ENCODE data around the gene DRC7. TPM values are rescaled to one million over a fixed set of nuclear protein-coding genes. Genes with fewer than 3 reads are reported as not detected.

The DRC7 gene
- total RNA-seq, 4 donors from 2014 or later = 0.22 to 2.1 TPM; not detected in 2

GRCh38 chr16:57679767-57680482 lies 14.7 kb upstream of the DRC7 start:
- Histone ChIP-seq H3K4me1 (no peaks in the 10 kb centered on the region), H3K36me3 (no peaks in the 10 kb centered on the region), H3K9me3 (no peaks in the 10 kb centered on the region), H3K27me3 (no peaks in the 10 kb centered on the region), H3K27ac (no peak overlapping the region), H3K4me3 (no peak overlapping the region)
- DNase-seq (ENCODE audit: low spot score in 2 of 2) = no peak
- TF ChIP-seq EP300 (IDR thresholded peaks at IDR 0.05) (no peak), POLR2A (IDR thresholded peaks at IDR 0.05) (no peak), CTCF (IDR thresholded peaks at IDR 0.05) (no peak)
- WGBS, 2 donors = 58 to 59% methylated on average over 7 of the region's 7 CpGs

DNA sequence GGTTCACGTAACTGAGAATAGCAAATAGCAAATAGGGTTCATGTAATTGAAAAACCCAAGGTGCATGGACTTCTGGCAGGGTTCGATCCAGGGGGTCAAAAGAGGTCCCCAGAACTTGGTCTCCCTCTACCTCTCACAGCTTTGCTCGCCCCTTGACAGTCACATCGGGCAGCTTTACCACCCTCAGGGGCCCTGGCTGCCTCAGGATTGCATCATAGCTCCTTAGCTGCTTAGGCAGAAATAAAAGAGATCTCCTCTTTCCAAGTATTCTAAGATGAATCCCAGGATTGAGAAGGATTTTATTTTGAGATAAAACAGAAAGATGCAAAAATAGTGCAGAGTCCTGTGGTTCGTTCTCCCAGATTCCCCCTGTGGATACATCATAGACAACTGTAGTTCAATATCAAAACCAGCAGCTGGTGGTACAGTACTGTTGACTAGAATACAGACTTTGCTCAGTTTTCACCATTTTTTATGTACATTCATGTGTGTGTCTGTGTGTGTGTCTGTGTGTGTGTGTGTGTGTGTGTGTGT lies 13.7 kb upstream of the DRC7 start:
- DNase-seq (ENCODE audit: low spot score in 2 of 2) = no peak
- no peak overlapping the region for H3K27ac ChIP-seq
- 70% methylated on average over 5 of the region's 5 CpGs for WGBS, 2 donors
- H3K9me3 ChIP-seq = no peaks in the 10 kb centered on the region
- H3K4me1 ChIP-seq = no peaks in the 10 kb centered on the region
- H3K27me3 ChIP-seq = no peaks in the 10 kb centered on the region
- H3K4me3 ChIP-seq = no peak overlapping the region
- no peaks in the 10 kb centered on the region for H3K36me3 ChIP-seq
- TF ChIP-seq CTCF (IDR thresholded peaks at IDR 0.05) (no peak), POLR2A (IDR thresholded peaks at IDR 0.05) (no peak), EP300 (IDR thresholded peaks at IDR 0.05) (no peak)

GRCh38 chr16:57681950-57682728 lies 12.5 kb upstream of the DRC7 start:
- H3K4me1 ChIP-seq = no peaks in the 10 kb centered on the region
- H3K9me3 ChIP-seq = no peaks in the 10 kb centered on the region
- no peak overlapping the region for H3K4me3 ChIP-seq
- TF ChIP-seq POLR2A (IDR thresholded peaks at IDR 0.05) = no peak
- TF ChIP-seq EP300 (IDR thresholded peaks at IDR 0.05) = no peak
- TF ChIP-seq CTCF (IDR thresholded peaks at IDR 0.05) = no peak
- H3K36me3 ChIP-seq = no peaks in the 10 kb centered on the region
- no peak overlapping the region for H3K27ac ChIP-seq
- H3K27me3 ChIP-seq = no peaks in the 10 kb centered on the region
- no peak for DNase-seq (ENCODE audit: low spot score in 2 of 2)
- 87% methylated on average over 10 to 13 of the region's 13 CpGs for WGBS, 2 donors

GRCh38 chr16:57682809-57683635 lies 11.6 kb upstream of the DRC7 start:
- no peaks in the 10 kb centered on the region for H3K36me3 ChIP-seq
- DNase-seq (ENCODE audit: low spot score in 2 of 2) = no peak
- H3K27ac ChIP-seq = no peak overlapping the region
- no peaks in the 10 kb centered on the region for H3K9me3 ChIP-seq
- no peak for TF ChIP-seq CTCF (IDR thresholded peaks at IDR 0.05)
- TF ChIP-seq EP300 (IDR thresholded peaks at IDR 0.05) = no peak
- TF ChIP-seq POLR2A (IDR thresholded peaks at IDR 0.05) = no peak
- no peak overlapping the region for H3K4me3 ChIP-seq
- no peaks in the 10 kb centered on the region for H3K27me3 ChIP-seq
- WGBS, 2 donors = 82 to 87% methylated on average over 11 of the region's 11 CpGs
- no peaks in the 10 kb centered on the region for H3K4me1 ChIP-seq
